Ishikawa (cell line): ENCODE results near the gene AGAP1.

Experiments
- CEBPB ChIP-seq: IDR thresholded peaks from 2 replicates; pipeline ENCODE4 v1.6.1; 2012
- CREB1 ChIP-seq: IDR thresholded peaks from 2 replicates; pipeline ENCODE4 v1.6.1; 2012; ENCODE audit warnings: low read depth
- EGR1 ChIP-seq: IDR thresholded peaks from 2 replicates; pipeline ENCODE4 v1.6.1; 2012
- EP300 ChIP-seq: IDR thresholded peaks from 2 replicates; pipeline ENCODE4 v1.6.1; 2012; ENCODE audit warnings: borderline replicate concordance
- FOXM1 ChIP-seq: IDR thresholded peaks from 2 replicates; pipeline ENCODE4 v1.6.1; 2012; ENCODE audit warnings: low read depth, borderline replicate concordance
- MAX ChIP-seq: IDR thresholded peaks from 2 replicates; pipeline ENCODE4 v1.6.1; 2012
- NFIC ChIP-seq: IDR thresholded peaks from 2 replicates; pipeline ENCODE4 v1.6.1; 2012
- RAD21 ChIP-seq: IDR thresholded peaks from 2 replicates; pipeline ENCODE4 v1.6.1; 2012; ENCODE audit warnings: low read depth
- REST ChIP-seq: IDR thresholded peaks from 2 replicates; pipeline ENCODE4 v1.6.1; 2012; ENCODE audit warnings: low read depth, mild to moderate bottlenecking
- TAF1 ChIP-seq: IDR thresholded peaks from 2 replicates; pipeline ENCODE4 v1.6.1; 2012; ENCODE audit warnings: low read depth, mild to moderate bottlenecking
- TCF12 ChIP-seq: IDR thresholded peaks from 2 replicates; pipeline ENCODE4 v1.6.1; 2012; ENCODE audit warnings: low read depth
- TEAD4 ChIP-seq: IDR thresholded peaks from 2 replicates; pipeline ENCODE4 v1.6.1; 2012
- USF1 ChIP-seq: IDR thresholded peaks from 2 replicates; pipeline ENCODE4 v1.6.1; 2012
- YY1 ChIP-seq: IDR thresholded peaks from 2 replicates; pipeline ENCODE4 v1.6.1; 2012; ENCODE audit warnings: low read depth
- ZBTB7A ChIP-seq: IDR thresholded peaks from 2 replicates; pipeline ENCODE4 v1.6.1; 2012; ENCODE audit warnings: low read depth

The AGAP1 gene

GRCh38 chr2:236117401-236117800 lies 623.6 kb downstream of the AGAP1 start:
- TF ChIP-seq CREB1 (no peak), ZBTB7A (no peak), TAF1 (no peak), RAD21 (no peak), CEBPB (no peak), NFIC (no peak), TEAD4 (no peak), YY1 (no peak), MAX (no peak), EP300 (no peak), TCF12 (no peak), FOXM1 (no peak), USF1 (no peak), REST (no peak)

GRCh38 chr2:236117861-236118269 lies 624.0 kb downstream of the AGAP1 start:
- TF ChIP-seq NFIC (no peak), EGR1 (no peak), RAD21 (no peak), YY1 (no peak), CEBPB (no peak), ZBTB7A (no peak), TEAD4 (no peak), FOXM1 (no peak), CREB1 (no peak), MAX (no peak), TCF12 (no peak), REST (no peak), TAF1 (no peak)

- no peak for TF ChIP-seq EP300
- no peak for TF ChIP-seq YY1
- TF ChIP-seq ZBTB7A = no peak
- TF ChIP-seq USF1 = no peak
- no peak for TF ChIP-seq CREB1
- TF ChIP-seq EGR1 = no peak
- no peak for TF ChIP-seq FOXM1
- TF ChIP-seq TAF1 = no peak
- no peak for TF ChIP-seq RAD21
- no peak for TF ChIP-seq REST
- TF ChIP-seq MAX = no peak
- TF ChIP-seq CEBPB = no peak
- no peak for TF ChIP-seq NFIC
Observed at GRCh38 chr2:236119003-236119402, 625.2 kb downstream of the AGAP1 start.

- TF ChIP-seq TCF12 (no peak), FOXM1 (no peak), YY1 (no peak)
Observed at GRCh38 chr2:236119476-236119875, 625.6 kb downstream of the AGAP1 start.

- TF ChIP-seq REST (no peak), ZBTB7A (no peak), EP300 (no peak), TEAD4 (no peak), EGR1 (no peak), TCF12 (no peak), FOXM1 (no peak), CEBPB (no peak), RAD21 (no peak), NFIC (no peak), YY1 (no peak), USF1 (no peak), MAX (no peak), TAF1 (no peak), CREB1 (no peak)
Observed at GRCh38 chr2:236120141-236120601, 626.3 kb downstream of the AGAP1 start.
